ENCODE results near the gene LHX6.

GRCh38 chr9:122207096-122207495, 21.7 kb downstream of the LHX6 start:
- TF ChIP-seq POLR2A (conservative IDR thresholded peaks at IDR 0.05) (no peak), FOXO4 (CRISPR knock-in tag; IDR thresholded peaks at IDR 0.05) (no peak)

All from K562 (cell line).